Measurements from ENCODE around the gene ZNF618.

ZNF618 gene

DNA sequence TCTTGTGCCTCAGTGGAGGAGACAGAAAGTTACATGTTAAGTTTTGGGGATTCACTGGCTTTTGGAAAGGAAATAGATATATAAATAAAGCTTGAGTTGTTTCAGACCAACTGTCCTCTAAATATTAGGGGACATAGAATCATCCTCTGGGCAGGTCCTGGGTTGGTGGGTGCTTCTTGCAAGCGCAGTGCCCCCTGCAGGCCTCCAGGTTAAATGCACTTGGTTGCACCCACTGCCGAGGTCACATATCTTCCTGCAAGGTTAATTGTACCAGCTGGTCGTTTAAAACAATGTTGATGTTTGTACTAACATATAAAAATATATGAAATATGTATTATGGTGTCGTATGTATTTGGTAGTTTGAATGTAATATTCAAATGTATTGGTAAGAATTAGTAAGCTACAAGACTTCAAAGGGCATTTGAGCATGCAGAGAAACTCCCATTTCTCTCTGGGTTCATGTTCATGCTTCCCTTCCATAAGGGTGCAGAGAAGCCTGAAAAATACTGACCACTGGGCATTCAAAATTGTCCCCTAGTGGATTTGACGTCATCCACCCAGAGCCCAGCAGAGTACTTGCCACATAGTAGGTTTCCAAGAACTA is 87.0 kb downstream of the ZNF618 start:
- no peak for DNase-seq

DNA sequence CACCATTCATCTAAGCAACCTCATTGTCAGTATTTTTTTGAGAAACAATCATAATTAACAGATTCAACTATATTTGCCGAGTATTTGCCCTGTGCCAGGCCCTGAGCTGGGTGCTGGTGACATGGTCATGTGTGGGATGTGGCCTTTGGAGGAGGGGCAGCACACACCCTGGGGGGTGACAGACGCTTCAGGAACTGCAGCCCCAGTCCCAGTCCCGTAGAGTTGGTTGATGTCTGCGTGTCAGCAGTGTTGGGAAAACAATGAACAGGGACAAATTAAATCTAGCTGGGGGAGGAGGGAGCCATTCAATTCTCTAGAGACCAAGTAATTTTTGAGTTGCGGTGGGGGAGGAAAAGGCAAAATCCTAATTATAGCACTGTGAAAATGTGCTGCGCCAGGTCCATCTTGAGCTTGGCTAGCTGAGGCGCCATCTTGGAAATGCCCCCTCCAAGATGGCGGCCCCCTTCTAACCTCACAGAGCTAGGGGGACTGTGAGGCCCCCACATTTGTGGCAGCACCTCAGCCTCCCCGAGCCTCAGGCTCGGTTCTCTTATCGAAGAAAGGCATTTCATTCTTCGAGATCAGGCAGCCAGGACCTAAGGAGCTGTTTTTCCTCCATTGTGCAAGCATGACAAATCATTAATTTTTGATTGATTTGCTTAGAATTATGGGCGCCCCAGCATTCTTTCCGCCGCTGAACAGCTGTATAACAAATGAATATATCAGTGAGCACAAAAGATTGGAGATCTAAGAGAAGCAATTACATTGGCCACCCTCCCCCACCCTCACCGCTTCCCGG is 87.8 kb downstream of the ZNF618 start:
- DNase-seq: no peak

DNA sequence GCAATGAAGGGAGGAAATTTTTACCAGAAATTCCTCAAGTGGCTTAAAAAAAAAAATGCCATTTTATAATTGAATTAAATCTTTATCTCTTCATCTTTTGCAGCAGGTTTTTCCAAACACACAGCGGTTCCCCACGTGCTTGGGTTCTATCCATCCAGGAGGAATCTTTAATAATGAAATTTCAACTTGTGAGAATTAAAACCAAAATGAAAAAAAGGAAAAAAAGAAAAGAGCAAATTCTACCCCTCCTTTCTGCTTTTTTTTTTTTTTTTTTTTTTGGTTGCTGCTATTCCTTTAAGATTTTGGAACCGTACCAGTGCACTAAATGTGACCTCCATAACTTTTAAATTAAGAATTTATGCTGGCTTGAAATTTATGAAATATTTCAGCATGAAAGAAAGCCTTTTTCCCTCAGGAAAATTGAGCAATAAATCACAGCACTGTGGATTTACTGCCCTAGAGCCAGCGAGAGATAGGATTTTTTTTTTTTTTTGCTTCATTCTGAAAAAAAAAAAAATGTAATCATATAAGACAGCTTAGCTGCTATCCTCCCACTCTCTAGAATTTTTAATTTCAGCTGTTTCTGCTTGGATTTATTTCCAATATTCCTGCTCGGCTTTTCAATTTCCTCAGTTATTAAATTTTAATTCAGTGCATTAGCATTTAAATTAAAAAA is 88.5 kb downstream of the ZNF618 start:
- no peak for DNase-seq

DNA sequence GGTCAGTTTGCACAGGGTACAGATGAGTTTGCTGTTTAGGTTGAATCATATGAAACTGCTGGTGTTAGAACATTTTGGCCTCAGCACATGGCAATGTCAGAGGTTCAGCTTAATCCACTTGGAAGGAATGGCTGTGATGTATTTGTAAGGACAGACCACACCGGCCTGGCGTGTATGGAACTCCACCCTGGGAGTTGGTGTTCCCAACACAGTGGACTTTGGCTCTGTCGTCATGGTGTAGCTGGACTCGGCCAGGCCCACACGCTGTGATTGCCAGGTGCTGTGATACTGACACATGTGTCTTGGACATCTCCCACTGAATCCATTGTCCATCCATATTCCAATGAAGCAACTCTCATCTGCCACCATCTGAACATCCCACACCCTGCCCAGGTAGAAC is 90.3 kb downstream of the ZNF618 start:
- no peak for DNase-seq

DNA sequence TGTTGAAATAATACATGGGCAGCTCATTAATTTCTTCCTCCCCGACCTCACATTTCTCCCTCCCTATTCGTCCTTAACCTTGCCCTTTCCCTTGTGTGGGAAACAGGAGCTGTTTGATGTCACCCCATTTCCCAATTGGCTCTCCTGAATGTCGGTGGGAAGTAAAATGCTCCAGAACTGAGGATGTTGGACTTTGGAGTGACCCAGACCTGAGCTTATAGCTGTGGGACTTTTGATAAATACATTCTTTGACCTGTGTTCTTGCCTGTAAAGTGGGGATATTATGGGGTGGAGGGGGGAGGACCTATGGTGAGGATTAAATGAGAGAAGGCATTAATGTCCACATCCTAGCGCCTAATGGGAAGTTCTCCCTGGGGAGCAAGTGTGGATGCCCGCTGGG is 91.3 kb downstream of the ZNF618 start:
- DNase-seq: no peak

DNA sequence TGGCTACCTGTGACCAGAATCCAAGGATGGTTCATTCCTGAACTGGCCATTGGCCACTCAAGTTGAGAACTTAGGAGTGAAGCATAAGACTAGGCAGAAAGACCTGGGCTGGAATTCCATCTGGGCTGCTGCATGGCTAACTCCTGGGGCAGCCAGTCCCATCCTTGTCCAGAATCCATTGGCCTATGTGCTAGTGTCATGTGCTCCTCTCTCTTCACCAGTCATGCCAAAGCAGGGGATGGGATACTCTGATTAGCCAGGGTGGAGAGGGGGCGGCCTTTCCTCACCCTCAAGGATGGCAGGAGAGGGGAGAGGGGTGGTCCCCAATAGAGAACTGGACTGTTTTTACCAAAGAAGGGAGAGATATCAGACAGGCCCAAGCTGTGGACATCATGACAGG is 93.2 kb downstream of the ZNF618 start:
- DNase-seq: no peak

DNA sequence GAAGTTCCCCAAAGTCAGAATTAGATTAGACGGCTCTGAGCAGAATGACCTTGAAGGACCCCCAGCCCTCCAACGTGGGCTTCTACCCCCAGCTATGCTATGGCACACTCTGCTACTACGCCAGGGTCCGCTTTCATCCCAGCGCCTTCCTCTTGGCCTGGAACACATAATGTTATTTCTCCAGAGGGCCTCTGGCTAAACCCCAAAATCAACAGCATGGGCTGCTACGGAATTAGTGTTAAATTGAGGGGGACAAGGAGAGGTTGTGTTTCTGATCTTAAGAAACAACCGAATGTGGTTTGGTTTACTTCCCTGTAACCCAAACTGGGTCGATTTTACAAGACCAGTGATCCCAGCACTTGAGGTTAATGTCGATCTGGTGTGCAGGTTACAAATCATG is 97.1 kb downstream of the ZNF618 start:
- DNase-seq: no peak

DNA sequence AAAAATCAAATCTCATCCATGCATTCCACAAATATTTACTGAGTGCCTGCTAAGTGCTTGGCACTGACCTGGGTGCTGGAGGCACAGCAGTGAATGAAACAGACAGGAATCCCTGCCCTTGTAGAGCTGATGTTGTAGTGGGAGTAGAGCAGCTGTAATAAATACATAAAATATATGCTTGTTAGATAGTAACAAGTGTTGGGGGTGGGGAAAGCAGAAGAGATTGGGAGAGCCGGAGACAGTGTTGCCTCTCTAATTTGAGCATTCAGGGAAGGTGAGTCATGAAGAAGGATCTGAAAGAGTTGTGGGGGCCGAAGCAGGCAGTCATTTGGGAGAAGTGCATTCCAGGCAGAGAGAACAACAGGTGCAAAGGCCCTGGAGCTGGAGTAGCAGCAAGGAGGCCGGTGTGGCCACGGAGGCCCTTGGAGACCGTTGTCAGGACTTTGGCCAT is 97.9 kb downstream of the ZNF618 start:
- no peak for DNase-seq

DNA sequence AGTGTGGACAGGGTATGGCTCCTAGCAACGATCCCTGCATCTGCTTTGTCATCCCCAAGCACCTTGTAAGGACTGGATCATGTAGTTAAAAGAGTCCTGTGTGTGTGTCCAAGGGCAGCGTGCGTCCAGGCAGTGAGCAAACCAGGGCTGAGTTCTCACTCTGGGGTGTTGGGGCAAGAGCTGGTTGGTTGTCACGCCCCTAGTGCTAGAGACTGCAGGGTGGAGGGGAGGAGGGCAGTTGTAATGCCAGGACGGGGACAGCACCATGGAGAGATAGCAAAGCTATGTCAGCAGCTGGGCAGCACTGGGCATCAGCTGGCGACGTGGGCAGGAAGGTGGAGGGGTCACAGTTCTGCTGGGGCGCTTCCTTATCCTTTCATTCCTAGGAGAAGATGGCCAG is 100.8 kb downstream of the ZNF618 start:
- DNase-seq: no peak

DNA sequence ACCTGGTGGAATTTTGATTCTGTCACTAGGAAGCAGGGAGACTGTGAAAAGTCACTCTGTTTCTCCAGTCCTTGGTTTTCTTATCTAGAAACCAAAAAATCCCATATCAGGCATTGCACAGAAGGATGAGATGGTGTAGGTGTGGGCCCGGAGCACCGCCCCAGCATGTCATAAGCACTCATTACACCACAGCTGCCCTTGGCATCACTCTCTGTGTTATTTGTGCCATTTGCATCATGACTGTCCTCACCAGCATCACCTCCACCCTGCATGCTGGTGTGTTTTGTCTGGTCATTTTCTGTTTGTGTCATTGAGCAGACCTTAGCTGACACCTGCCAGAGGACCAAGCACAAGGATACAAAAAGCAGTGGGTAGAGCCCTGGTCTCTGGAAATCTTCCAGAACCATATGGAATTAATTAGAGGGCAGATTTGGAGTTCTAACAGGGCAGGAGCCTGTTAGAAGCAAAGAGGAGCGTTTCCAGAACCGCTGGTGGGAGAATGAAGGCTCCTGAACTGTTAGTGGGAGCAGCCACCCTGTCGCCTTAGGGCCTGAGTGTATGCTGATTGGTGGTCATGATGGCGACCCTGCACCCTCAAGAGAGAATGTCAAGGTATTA is 102.7 kb downstream of the ZNF618 start:
- no peak for DNase-seq

DNA sequence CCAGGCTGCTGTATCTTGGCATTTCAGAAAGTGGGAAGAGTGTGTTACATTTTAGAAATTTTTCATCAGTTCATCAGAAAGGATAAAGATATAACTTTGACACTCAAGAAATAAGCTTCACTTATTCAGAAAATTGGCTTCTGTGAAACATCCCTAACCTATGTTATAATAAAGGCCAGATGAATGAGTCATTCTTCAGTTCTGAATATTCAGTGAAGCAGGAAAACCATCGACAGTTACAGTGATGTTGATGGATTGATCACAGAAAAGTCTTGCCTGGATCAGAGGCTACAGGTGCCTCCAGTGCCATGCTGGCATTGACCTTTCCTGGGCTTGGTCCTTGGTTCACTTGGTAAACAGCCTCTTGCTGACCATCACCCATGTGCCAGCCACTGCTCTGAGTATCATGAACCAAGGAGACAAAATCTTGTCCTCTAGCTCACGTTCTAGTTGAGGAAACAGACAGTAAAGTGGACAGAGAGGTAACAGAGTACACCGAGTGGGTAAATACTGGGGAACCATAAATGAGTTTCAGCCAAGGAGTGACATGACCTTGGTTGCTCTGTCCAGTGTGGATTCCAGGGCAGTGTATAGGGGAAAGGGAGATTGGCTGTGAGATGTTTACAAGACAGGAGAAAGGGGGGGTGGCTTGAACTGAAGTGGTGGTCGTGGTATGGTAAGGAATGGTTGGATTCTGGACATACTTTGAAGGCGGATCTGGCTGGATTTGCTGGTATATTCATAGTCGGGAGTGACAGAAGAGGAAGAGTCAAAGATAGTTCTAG is 103.4 kb downstream of the ZNF618 start:
- no peak for DNase-seq

DNA sequence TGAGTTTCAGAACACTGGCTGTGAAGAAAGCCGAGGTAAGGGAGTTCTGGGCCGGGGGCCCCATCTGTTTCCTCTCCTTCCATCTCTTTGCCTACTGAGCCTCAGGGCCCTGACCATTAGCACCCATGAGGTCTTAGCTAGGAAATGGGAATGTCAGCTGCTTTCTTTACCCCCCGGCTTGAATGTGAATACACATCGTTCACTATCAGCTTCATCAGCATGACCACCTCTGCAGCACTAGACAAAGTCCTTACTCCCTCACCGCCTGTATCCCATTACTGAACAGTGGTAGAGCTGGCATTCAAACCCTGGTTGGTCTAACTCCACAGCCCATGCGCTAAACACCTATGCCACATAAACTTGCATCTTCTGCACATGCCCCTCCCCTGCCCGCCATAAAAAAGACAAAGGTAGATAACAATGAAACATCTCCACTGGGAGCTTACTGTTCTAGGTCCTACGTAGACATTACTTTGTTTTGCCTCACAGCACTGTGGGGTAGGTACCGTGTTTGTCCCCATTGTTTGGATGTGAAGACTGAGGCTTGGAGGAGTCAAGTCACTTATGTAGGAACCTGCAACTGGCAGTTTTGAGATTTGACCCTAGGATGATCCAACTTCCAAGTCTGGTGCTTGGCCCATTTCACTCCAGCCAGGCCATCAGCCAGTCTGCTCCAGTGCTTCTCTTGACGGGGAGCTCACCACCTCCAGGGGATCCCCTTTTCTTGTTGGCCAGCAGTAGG is 108.7 kb downstream of the ZNF618 start:
- DNase-seq: no peak

DNA sequence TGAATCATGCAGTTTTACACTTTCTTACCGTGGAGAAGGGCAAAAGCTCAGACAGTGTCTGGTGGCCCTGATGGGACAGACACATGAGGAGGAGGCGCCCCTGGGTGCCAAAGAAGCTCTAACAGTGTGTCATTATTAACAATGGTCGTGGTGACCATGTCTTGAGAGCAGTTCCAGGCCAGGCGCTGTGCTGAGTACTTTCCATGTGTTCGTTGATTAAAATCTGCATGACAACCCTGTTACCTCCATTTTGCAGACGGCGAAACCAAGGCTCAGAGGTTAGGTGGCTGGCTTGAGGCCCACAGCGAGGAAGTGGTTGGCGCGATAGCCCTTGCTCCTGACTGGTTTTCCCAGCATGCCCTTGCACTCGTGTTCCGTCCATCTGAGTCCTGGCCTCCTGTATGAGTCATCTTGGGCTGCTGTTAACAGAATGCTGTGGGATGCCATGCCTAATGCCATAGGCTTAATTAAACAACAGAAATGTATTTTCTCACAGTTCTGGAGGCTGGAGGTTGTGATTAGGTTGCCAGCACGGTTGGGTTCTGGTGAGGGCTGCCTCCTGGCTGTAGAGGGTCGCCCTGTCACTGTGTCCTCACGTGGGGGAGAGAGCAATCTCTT is 110.0 kb downstream of the ZNF618 start:
- DNase-seq: no peak

DNA sequence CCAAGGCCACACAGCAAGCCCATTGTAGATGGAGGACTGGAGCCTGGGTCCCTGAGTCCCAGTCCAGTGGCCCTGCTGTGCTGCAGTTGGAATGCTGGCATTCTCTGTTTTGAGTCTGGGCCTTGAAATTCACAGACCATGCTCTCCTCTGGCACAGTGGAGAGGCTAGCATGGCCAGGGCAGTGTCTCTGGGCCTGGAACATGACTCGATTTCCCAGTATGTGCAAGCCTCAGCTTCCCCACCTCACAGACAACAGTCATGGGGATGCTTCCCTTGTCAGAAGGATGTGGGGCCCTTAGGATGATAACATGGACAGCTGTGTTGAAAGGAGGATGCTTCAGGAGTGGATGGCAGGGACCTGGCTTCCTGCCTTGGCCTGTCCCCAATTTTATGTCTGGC is 110.8 kb downstream of the ZNF618 start:
- DNase-seq: no peak

DNA sequence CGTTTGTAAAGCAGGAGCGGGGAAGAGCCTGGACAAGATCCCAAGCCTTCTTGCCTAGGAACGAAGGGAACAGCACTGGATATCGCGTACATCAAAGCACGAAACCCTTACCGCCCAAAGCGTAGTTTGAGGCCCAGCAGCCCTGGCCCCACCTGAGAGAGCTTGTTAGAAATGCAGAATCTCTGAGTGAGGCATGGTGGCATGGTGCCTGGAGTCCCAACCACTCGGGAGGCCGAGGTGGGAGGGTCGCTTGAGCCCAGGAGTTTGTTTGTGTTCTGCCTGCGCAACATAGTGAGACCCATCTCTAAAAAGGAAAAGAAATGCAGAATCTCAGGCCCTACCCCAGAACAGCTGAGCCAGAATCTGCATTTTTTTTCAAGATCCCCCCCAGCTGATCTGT is 111.4 kb downstream of the ZNF618 start:
- DNase-seq: no peak

DNA sequence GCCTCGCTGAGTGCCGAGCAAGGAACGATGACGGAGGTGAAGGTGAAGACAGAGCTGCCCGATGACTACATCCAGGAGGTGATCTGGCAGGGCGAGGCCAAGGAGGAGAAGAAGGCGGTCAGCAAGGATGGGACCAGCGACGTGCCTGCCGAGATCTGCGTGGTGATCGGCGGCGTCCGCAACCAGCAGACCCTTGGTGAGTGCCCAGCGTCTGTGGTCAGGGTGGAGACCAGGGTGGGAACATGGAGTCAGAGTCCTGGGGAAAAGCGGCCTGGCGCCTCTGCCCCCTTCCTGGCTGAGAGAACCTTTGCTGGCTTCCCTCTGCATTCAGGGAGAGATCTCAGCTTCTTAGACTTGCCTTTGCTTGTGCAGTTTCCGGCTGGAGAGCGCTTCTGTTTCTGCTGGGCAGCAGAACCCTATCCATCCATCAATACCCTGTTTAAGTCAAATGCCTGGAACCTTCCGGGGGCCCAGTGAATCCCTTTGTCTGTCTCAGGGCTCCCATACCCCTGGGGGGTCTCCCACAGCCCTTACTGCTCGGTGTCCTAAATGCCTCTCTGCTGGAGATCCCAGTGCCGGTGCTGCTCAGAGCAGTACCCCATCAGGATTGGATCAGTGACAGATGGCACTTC is 112.4 kb downstream of the ZNF618 start:
- DNase-seq: no peak

DNA sequence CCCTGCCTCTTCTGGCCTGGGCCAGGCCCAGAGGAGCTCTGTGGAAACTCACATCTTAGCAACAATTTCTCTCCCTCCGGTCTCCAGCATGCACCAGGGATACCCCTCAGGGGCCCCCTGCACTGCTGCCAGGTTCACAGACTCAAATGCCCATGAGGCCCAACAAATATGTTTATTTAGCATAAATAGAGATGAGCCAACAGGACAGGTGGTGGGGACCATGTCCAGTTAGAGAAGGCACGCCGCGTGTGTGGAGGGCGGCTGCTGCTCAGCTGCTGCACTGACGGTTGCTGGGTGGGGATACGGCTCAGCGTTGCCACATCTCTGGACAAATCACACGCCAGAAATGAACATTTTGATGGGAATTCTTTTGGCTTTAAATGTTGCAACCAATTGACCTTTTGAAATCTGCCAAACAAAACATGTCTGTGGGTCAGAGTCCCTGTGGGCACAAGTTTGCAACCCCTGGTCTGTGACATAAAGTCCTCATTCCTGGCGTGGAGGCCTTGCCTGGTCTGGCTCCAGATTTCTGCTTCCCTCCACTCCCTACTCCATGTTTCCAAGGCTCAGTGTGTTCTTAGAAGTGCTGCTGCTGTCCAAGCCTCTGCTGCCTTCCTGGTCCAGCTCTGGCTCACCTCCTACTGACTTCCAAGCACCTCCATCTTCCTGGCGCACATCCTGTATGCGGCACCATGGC is 113.1 kb downstream of the ZNF618 start:
- DNase-seq: no peak

DNA sequence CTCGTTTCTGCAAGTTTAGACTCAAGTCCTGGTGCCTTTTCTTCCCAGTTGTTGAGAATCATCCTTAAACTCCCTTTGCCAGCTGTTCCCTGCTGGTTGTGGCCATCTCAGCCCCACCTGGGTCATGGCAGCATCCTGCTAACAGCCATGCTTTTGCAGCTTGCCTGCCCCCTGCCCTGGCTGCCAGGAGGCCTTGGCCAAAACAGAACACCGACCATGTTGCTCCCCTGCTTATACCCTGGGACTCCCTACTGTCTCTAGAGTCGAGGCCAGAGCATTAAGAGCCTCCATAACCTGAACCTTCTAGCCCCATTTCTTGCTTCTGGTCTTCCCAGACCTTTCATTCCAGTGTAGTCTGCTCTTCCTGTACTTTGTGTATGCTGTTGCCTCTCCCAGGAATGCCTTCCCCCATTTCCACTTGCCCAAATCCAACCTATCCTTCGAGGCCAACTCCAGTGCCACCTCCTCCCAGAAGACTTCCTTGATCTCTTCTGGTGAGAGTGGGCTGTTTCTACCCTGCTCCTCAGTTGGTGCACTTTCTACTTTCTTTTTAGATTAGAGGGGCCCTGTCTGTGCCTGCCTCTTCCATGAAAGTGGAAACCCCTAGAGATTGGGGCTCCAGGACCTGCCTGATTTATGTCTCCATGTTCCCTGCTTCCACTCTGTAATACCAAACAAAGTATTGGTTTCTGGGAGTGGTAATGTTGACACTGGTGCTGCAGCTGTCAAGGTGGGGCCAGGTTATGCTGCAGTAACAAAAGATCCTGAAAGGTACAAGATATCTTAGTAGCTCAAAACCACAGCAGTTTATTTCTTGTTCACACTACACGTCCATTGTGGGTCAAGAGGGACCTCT is 113.8 kb downstream of the ZNF618 start:
- no peak for DNase-seq

DNA sequence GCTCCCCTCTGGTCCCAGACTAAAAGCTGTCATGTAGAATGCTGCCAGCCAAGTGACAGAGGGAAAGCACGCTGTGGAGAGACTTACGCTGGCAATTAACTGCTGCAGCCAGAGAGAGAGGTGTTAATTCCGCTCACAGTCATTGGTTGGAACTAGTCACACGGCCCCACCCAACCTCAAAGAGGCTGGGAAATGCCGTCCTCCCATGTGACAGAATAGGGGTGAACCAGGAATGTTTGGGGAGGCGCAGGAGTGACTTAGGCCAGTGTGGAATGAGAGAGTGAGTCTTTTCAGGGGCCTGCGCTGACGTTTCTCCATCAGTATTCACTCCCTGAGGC is 114.4 kb downstream of the ZNF618 start:
- DNase-seq: no peak

DNA sequence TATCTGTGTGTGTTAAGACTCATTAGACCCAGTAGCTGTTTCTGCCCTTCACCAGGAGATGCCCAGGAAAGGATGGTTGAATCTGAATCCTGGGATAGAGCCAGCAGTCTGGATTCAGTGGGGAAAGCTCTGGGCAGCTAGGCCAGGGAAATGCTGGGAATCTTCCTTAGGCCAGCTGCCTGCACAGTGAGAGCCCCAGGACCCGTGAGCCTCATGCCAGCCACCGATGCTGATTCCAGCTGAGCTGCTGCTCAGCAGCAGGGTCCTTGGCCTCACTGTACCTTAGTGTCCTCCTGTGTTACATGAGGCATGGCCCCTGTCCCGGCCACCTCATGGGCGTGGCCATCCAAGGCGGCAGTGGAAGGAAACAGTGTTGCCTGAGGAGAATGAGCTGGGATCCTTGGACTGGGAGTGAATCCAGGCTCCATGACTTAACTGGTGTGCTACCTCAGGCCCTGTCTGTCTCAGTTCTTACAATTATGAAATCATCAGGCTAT is 114.9 kb downstream of the ZNF618 start:
- DNase-seq: no peak

Measured in NK-92 treated with Interleukin-12 subunit alpha and Interleukin-12 subunit beta, amount 100 ng/mL, for 24 hours (cell line).